A549 (cell line): Measurements from ENCODE around the gene MAML2. TPM values are rescaled to one million over a fixed set of nuclear protein-coding genes. Genes with fewer than 3 reads are reported as not detected.
A peak's percentile ranks its signal among the peaks of the same experiment; 100 is the strongest.

Source experiments
- ATAC-seq, 2 experiments: fragments of 200-7000 bp in 1 of 2; fragments of >200 bp in 1 of 2; cut with Nextera tagmentation in 1 of 2; cut with Tn5 transposase in 1 of 2; 3 replicates each; pipeline versions ENCODE4 v1.8.0 to v1.9.1; 2018 to 2020; ENCODE audit warnings: mild to moderate bottlenecking in 1 of 2, moderate library complexity in 1 of 2
- CTCF ChIA-PET: fragments of 300-600 bp; sonication (Branson Sonifier 250); formaldehyde crosslinking; extraction: SDS; loops from one replicate; lab custom pipeline; 2021; ENCODE audit warnings: antibody characterized with exemption, inconsistent platforms; lab: Yijun Ruan, JAX
- POLR2A ChIA-PET: fragments of 350-600 bp; formaldehyde crosslinking; extraction: SDS; loops from one replicate; lab custom pipeline; 2021; ENCODE audit warnings: antibody characterized with exemption, inconsistent platforms; lab: Yijun Ruan, JAX
- DNase-seq, 2 experiments: peaks; one replicate each; pipeline versions ENCODE4 v3.0.0 to v3.0.0-alpha.2; 2011 to 2016; ENCODE audit warnings: low read depth in 1 of 2, low spot score in 1 of 2
- FAIRE-seq: peaks from 2 replicates; lab custom pipeline; 2011; peaks lifted over from hg19 to GRCh38; lab: Jason Lieb, UNC
- H3K27ac ChIP-seq, 2 experiments: fragments of >200 bp; sonication (Bioruptor Twin); formaldehyde crosslinking; 3 replicates each; pipeline ENCODE4 v1.5.1; 2016 to 2017
- H3K4me1 ChIP-seq: fragments of >200 bp; sonication (Bioruptor Twin); formaldehyde crosslinking; 3 replicates; pipeline ENCODE4 v1.6.1; 2016
- H3K4me2 ChIP-seq: fragments of >200 bp; sonication (Bioruptor Twin); formaldehyde crosslinking; 3 replicates; pipeline ENCODE4 v1.6.1; 2016
- H3K4me3 ChIP-seq: fragments of >200 bp; sonication (Bioruptor Twin); formaldehyde crosslinking; 3 replicates; pipeline ENCODE4 v1.5.1; 2016
- H3K9me3 ChIP-seq: fragments of >200 bp; sonication (Bioruptor Twin); formaldehyde crosslinking; 3 replicates; pipeline ENCODE4 v1.6.1; 2016
- CHD4 ChIP-seq: fragments of 200-600 bp; sonication (generic); IDR thresholded peaks from 2 replicates; pipeline ENCODE4 v1.6.1; 2016; ENCODE audit warnings: antibody characterized with exemption, mild to moderate bottlenecking, borderline replicate concordance
- E2F6 ChIP-seq: IDR thresholded peaks from 2 replicates; pipeline ENCODE4 v1.6.1; 2012; ENCODE audit warnings: low read depth, borderline replicate concordance
- EP300 ChIP-seq, 2 experiments: fragments of >200 bp; sonication (Bioruptor Twin); formaldehyde crosslinking; IDR thresholded peaks; 2 replicates in 1 of 2; 3 replicates in 1 of 2; pipeline ENCODE4 v1.6.1; 2016 to 2017
- FOSB ChIP-seq: fragments of 250-450 bp; sonication (Bioruptor Pico); IDR thresholded peaks from 2 replicates; pipeline ENCODE4 v1.5.0; 2020; ENCODE audit warnings: mild to moderate bottlenecking, moderate library complexity
- FOSL2 ChIP-seq, 2 experiments: fragments of 450-650 bp in 1 of 2; fragments of >200 bp in 1 of 2; sonication (Bioruptor Twin) in 1 of 2; formaldehyde crosslinking; IDR thresholded peaks; 2 replicates each; pipeline versions ENCODE4 v1.5.0 to v1.6.1; 2016 to 2020; ENCODE audit warnings: mild to moderate bottlenecking in 1 of 2, moderate library complexity in 1 of 2
- FOXS1 ChIP-seq: fragments of 250-450 bp; sonication (Bioruptor Pico); IDR thresholded peaks from 2 replicates; pipeline ENCODE4 v1.5.0; 2020; ENCODE audit warnings: mild to moderate bottlenecking, moderate library complexity
- GATA3 ChIP-seq: IDR thresholded peaks from 2 replicates; pipeline ENCODE4 v1.6.1; 2012; ENCODE audit warnings: borderline replicate concordance
- HOXB13 ChIP-seq: fragments of 250-450 bp; sonication (Bioruptor Pico); IDR thresholded peaks from 2 replicates; pipeline ENCODE4 v1.5.0; 2020; ENCODE audit warnings: low read depth, mild to moderate bottlenecking, moderate library complexity
- HOXB5 ChIP-seq: fragments of 250-450 bp; sonication (Bioruptor Pico); IDR thresholded peaks from 2 replicates; pipeline ENCODE4 v1.5.0; 2020; ENCODE audit warnings: mild to moderate bottlenecking, moderate library complexity
- JUN ChIP-seq, 2 experiments: fragments of >200 bp; sonication (Bioruptor Twin); formaldehyde crosslinking; IDR thresholded peaks; 2 replicates in 1 of 2; 3 replicates in 1 of 2; pipeline ENCODE4 v1.6.1; 2016 to 2017
- KDM5A ChIP-seq: fragments of 200-600 bp; sonication (generic); IDR thresholded peaks from 2 replicates; pipeline ENCODE4 v1.6.1; 2016; ENCODE audit warnings: antibody characterized with exemption, mild to moderate bottlenecking
- MAFK ChIP-seq: fragments of 450-650 bp; IDR thresholded peaks from 2 replicates; pipeline ENCODE4 v1.6.1; 2014; ENCODE audit not compliant: partially characterized antibody
- NPAS2 ChIP-seq: fragments of 250-450 bp; sonication (Bioruptor Pico); IDR thresholded peaks from 2 replicates; pipeline ENCODE4 v1.8.0; 2022; ENCODE audit warnings: mild to moderate bottlenecking, moderate library complexity, borderline replicate concordance
- POLR2A ChIP-seq: IDR thresholded peaks from 2 replicates; pipeline ENCODE4 v1.6.1; 2012; ENCODE audit warnings: mild to moderate bottlenecking, low read length
- RAD21 ChIP-seq, 2 experiments: fragments of >200 bp in 1 of 2; sonication (Bioruptor Twin) in 1 of 2; formaldehyde crosslinking in 1 of 2; IDR thresholded peaks in 1 of 2; conservative IDR thresholded peaks in 1 of 2; 2 replicates in 1 of 2; 3 replicates in 1 of 2; pipeline ENCODE4 v1.6.1; 2012 to 2018; ENCODE audit warnings: inconsistent platforms in 1 of 2
- RARB ChIP-seq: fragments of 250-450 bp; sonication (Bioruptor Pico); IDR thresholded peaks from 2 replicates; pipeline ENCODE4 v1.8.0; 2021; ENCODE audit warnings: mild to moderate bottlenecking, moderate library complexity
- SMC3 ChIP-seq: fragments of >200 bp; sonication (Bioruptor Twin); formaldehyde crosslinking; IDR thresholded peaks from 3 replicates; pipeline ENCODE4 v1.6.1; 2018; ENCODE audit warnings: inconsistent platforms
- SREBF2 ChIP-seq: fragments of 450-650 bp; IDR thresholded peaks from 2 replicates; pipeline ENCODE4 v1.6.1; 2014; ENCODE audit warnings: mild to moderate bottlenecking, moderate library complexity
- TFCP2L1 ChIP-seq: fragments of 250-450 bp; sonication (Bioruptor Pico); IDR thresholded peaks from 2 replicates; pipeline ENCODE4 v1.5.0; 2021; ENCODE audit warnings: mild to moderate bottlenecking
- TP53 ChIP-seq: fragments of 250-450 bp; sonication (Bioruptor Pico); IDR thresholded peaks from 2 replicates; pipeline ENCODE4 v1.5.0; 2021; ENCODE audit warnings: mild to moderate bottlenecking, moderate library complexity
- ZFP36 ChIP-seq: fragments of 450-650 bp; IDR thresholded peaks from 2 replicates; pipeline ENCODE4 v1.6.1; 2014; ENCODE audit warnings: borderline replicate concordance; ENCODE audit not compliant: partially characterized antibody
- ZSCAN20 ChIP-seq: fragments of 250-450 bp; sonication (Bioruptor Pico); IDR thresholded peaks from 2 replicates; pipeline ENCODE4 v1.8.0; 2022; ENCODE audit warnings: mild to moderate bottlenecking, moderate library complexity
- WGBS: methylation state at CpG from one replicate; pipeline ENCODE4 v1.1.6; 2017; ENCODE audit errors: missing lambda C conversion rate; 5-methylcytosine and 5-hydroxymethylcytosine counted together
- polyA plus RNA-seq, 4 experiments: library from polyadenylated mRNA; depleted of rRNA in 3 of 4; stranded (reverse); fragments of >200 nt; fragmentation: RNase III in 1 of 4; extraction: RNeasy Plus Mini Kit Qiagen cat#74134 plus additional on column Dnase treatment in 1 of 4; gene quantifications; 2 replicates in 3 of 4; 3 replicates in 1 of 4; pipeline ENCODE4 v1.2.3, GENCODE V29; 2011 to 2017
- TF ChIP-seq, protein P1 (sequence below): fragments of 250-450 bp; sonication (Bioruptor Pico); IDR thresholded peaks from 2 replicates; pipeline ENCODE4 v1.5.0; 2020; ENCODE audit warnings: low read depth, mild to moderate bottlenecking, moderate library complexity

Gene MAML2
- polyA plus RNA-seq, 2 of the 4 experiments (the other 2 are of a cell fraction): 1.5 to 2.5 TPM

GRCh38 chr11:96103102-96103501 lies 239.9 kb downstream of the MAML2 start:
- no peaks in the 10 kb centered on the region for H3K9me3 ChIP-seq
- peak overlapping the region in 1 of 2 experiments; percentile 36; a peak in 2 of 6 replicates for H3K27ac ChIP-seq
- peak in 1 of 2 experiments; percentile 38; a peak in 1 of 6 replicates for ATAC-seq
- no peak for FAIRE-seq
- TF ChIP-seq FOSB (CRISPR knock-in tag): no peak
- TF ChIP-seq MAFK: no peak
- no peak for TF ChIP-seq TP53
- no peak for TF ChIP-seq FOSL2 (IDR thresholded peaks at IDR 0.05)
- no peak for TF ChIP-seq FOSL2 (CRISPR knock-in tag; IDR thresholded peaks at IDR 0.05)
- TF ChIP-seq HOXB13: no peak
- TF ChIP-seq, all 56 proteins: peak for 0
- DNase-seq: no peak
- ChIA-PET CTCF (interaction anchor here (1.3 kb wide), 1 partner anchor 207 kb away, joined by 3 read pairs; no protein-coding TSS in a partner anchor), POLR2A (no interaction called here)
- 94% methylated on average over 1 of the region's 1 CpG for WGBS
- Histone ChIP-seq H3K4me1 (peaks cover 20% of the 10 kb centered on the region), H3K4me2 (peak overlapping the region; percentile 26; the same call in 2 of the 3 replicates), H3K4me3 (no peak overlapping the region)

DNA sequence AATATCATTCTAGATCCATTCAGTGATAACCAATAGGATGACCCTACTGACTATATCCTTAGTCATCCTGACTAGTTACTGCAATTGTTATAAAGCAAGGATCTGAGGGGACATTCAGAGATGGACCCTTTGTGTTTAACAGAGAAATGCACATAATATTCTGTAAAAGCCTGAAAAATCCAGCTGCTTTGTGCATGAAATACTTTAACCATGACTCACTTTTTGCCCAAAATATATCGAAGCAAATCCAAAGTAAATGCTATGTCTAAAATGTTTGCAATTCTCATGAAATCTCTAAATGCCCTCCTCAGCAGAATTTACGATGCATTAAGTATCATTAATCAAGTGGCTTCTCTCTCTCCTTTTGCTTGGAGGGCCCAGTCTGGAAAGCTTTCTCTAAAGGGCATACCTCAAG lies 240.3 kb downstream of the MAML2 start:
- FAIRE-seq (no peak), ATAC-seq (peak in 1 of 2 experiments; percentile 54; a peak in 3 of 6 replicates), DNase-seq (peak in 1 of 2 experiments; percentile 10)
- no peak overlapping the region for H3K4me3 ChIP-seq
- peak overlapping the region in 1 of 2 experiments; percentile 36; a peak in 2 of 6 replicates for H3K27ac ChIP-seq
- H3K4me1 ChIP-seq: peaks cover 24% of the 10 kb centered on the region
- H3K4me2 ChIP-seq: peak overlapping the region; percentile 26; the same call in 2 of the 3 replicates
- TF ChIP-seq MAFK (peak; percentile 55), SREBF2 (no peak), CHD4 (no peak), FOSL2 (IDR thresholded peaks at IDR 0.05) (no peak), FOSL2 (CRISPR knock-in tag; IDR thresholded peaks at IDR 0.05) (peak; percentile 31; the same call in 1 of the 2 replicates)
- ChIA-PET POLR2A (no interaction called here), CTCF (interaction anchor here (1.3 kb wide), 1 partner anchor 207 kb away, joined by 3 read pairs; no protein-coding TSS in a partner anchor)
- 28% methylated on average over 2 of the region's 2 CpGs for WGBS
- no peaks in the 10 kb centered on the region for H3K9me3 ChIP-seq

DNA sequence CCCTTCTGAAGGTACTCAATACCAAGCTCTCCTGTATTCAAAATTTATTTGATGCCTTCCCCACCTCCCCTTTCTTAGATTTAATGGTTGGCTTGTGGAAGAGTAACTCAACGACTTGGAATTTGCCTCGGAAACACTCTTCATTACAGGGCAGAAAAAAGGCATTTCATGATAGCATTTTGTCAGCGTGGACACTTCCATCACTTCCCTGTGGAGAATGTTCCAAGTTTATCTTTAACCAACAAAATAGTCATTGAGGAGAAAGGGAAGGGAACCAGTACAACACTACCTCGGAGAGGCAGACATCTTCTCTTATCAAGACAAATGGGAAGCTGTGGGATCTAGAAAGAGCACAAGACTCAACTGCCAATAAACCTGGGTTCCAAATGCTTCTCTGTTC lies 241.8 kb downstream of the MAML2 start:
- no peak for TF ChIP-seq TFCP2L1 (CRISPR knock-in tag)
- TF ChIP-seq JUN (IDR thresholded peaks at IDR 0.05): no peak
- TF ChIP-seq GATA3: no peak
- no peak for TF ChIP-seq HOXB5
- TF ChIP-seq ZFP36: no peak
- TF ChIP-seq FOSB (CRISPR knock-in tag): no peak
- TF ChIP-seq FOXS1 (CRISPR knock-in tag): no peak
- TF ChIP-seq NPAS2 (CRISPR knock-in tag): no peak
- no peak for TF ChIP-seq ZSCAN20 (CRISPR knock-in tag)
- TF ChIP-seq RAD21 (conservative IDR thresholded peaks at IDR 0.05 in 1 of 2, IDR thresholded peaks at IDR 0.05 in 1 of 2): no peak
- TF ChIP-seq EP300 (IDR thresholded peaks at IDR 0.05): no peak
- TF ChIP-seq E2F6: no peak
- TF ChIP-seq POLR2A: no peak
- TF ChIP-seq SMC3: no peak
- no peak for TF ChIP-seq TP53
- TF ChIP-seq RARB (CRISPR knock-in tag): no peak
- TF ChIP-seq, protein P1, sequence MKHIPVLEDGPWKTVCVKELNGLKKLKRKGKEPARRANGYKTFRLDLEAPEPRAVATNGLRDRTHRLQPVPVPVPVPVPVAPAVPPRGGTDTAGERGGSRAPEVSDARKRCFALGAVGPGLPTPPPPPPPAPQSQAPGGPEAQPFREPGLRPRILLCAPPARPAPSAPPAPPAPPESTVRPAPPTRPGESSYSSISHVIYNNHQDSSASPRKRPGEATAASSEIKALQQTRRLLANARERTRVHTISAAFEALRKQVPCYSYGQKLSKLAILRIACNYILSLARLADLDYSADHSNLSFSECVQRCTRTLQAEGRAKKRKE: no peak
- TF ChIP-seq KDM5A: no peak
- no peak for ATAC-seq
- WGBS: 71% methylated on average over 4 of the region's 4 CpGs
- POLR2A ChIA-PET: no interaction called here
- H3K9me3 ChIP-seq: no peaks in the 10 kb centered on the region
- no peak for DNase-seq
- H3K4me1 ChIP-seq: peaks cover 24% of the 10 kb centered on the region
- no peak for FAIRE-seq
- no peak overlapping the region for H3K4me3 ChIP-seq
- H3K27ac ChIP-seq: peak overlapping the region in 1 of 2 experiments; percentile 43; a peak in 1 of 6 replicates
- CTCF ChIA-PET: interaction anchor here (0.9 to 2.5 kb wide), 2 partner anchors 13 to 242 kb away, joined by 3 to 5 read pairs; partner anchors contain the start of gene MAML2
- no peak overlapping the region for H3K4me2 ChIP-seq
